Ovary (tissue), 9 donors: ENCODE measurements around the gene PRR19. TPM values are rescaled to one million over a fixed set of nuclear protein-coding genes. Genes with fewer than 3 reads are reported as not detected.

ENCODE experiments used
- DNase-seq, 5 donors: peaks; one replicate each; pipeline ENCODE4 v3.0.0-alpha.2; 2019 to 2020
- H3K27ac ChIP-seq, 2 donors: fragments of 200-600 bp; one replicate each; pipeline versions ENCODE4 v1.5.1 to v1.8.0; 2019 to 2022
- H3K27me3 ChIP-seq: fragments of 200-600 bp; one replicate; pipeline ENCODE4 v1.8.0; 2022
- H3K36me3 ChIP-seq: fragments of 200-600 bp; sonication (generic); one replicate; pipeline ENCODE4 v1.5.1; 2019
- H3K4me1 ChIP-seq: one replicate; pipeline ENCODE4 v1.8.1; 2013; ENCODE audit warnings: mild to moderate bottlenecking, moderate library complexity; ENCODE audit not compliant: insufficient read depth
- H3K4me3 ChIP-seq: fragments of 200-600 bp; sonication (generic); one replicate; pipeline ENCODE4 v1.5.1; 2017
- H3K9me3 ChIP-seq, 2 donors: fragments of 200-600 bp in 1 of 2; sonication (generic) in 1 of 2; one replicate each; pipeline versions ENCODE4 v1.5.1 to v1.8.1; 2013 to 2019; ENCODE audit warnings: mild to moderate bottlenecking in 1 of 2, moderate library complexity in 1 of 2
- EP300 ChIP-seq: sonication (generic); formaldehyde crosslinking; IDR thresholded peaks from one replicate; pipeline ENCODE4 v1.6.1; 2017; ENCODE audit warnings: antibody characterized with exemption
- POLR2A ChIP-seq: fragments of 450-650 bp; IDR thresholded peaks from one replicate; pipeline ENCODE4 v1.6.1; 2017; ENCODE audit warnings: antibody characterized with exemption, mild to moderate bottlenecking, moderate library complexity
- WGBS, 3 donors: extraction: QIAGEN DNeasy Blood & Tissue Kit in 1 of 3; methylation state at CpG; one replicate each; pipeline versions ENCODE4 v1.1.5 to v1.1.7; 2013 to 2017; 5-methylcytosine and 5-hydroxymethylcytosine counted together
- intact Hi-C, 4 donors: fragments of 100-400 bp; cut with DNase I; formaldehyde crosslinking; loops; one replicate each; pipeline versions ENCODE4 v1.11.0 to v1.15.1; 2022 to 2023
- polyA plus RNA-seq, 2 donors: library from polyadenylated mRNA; stranded (reverse); fragments of 200-250 nt in 1 of 2; fragments of 350-450 nt in 1 of 2; fragmentation: Illumina TruSeq in 1 of 2; extraction: RNeasy Lipid Tissue Mini Kit (QIAGEN cat#74804) in 1 of 2; gene quantifications; one replicate each; pipeline ENCODE4 v1.2.3, GENCODE V29; 2013 to 2014
- total RNA-seq, 7 donors: library from RNA; depleted of rRNA in 2 of 7; stranded (reverse); fragments of >200 nt in 2 of 7; fragmentation: NEBNext Ultra II Directional in 3 of 7; extraction: Animal tissue kit (Norgen Biotek cat#: 25700) in 3 of 7; gene quantifications; one replicate each; pipeline versions ENCODE4 v1.1.0 to v1.2.4, GENCODE V29; 2016 to 2023
- TF ChIP-seq, protein P1 (sequence below), 3 donors: fragments of 450-650 bp in 2 of 3; fragments of 200-600 bp in 1 of 3; IDR thresholded peaks; one replicate each; pipeline versions ENCODE4 v1.5.1 to v1.8.0; 2016 to 2022; ENCODE audit warnings: antibody characterized with exemption in 3 of 3, mild to moderate bottlenecking in 1 of 3
- donor health status: DM: no; HTN: no; CAD: no; lungs with moderate emphysema.
- donor health status: DM: no; HTN: no; CAD: no.
- donor health status: Bipolar disorder and iron deficiency.
- donor health status: DM: yes; HTN: yes; CAD: no.
- donor health status: DM: no; HTN: no; CAD: no.
- donor health status: DM: yes; HTN: yes; CAD: no.

The PRR19 gene
- total and polyA plus RNA-seq, 9 donors = 0.58 to 2.9 (median 0.77) TPM; not detected in 2

DNA sequence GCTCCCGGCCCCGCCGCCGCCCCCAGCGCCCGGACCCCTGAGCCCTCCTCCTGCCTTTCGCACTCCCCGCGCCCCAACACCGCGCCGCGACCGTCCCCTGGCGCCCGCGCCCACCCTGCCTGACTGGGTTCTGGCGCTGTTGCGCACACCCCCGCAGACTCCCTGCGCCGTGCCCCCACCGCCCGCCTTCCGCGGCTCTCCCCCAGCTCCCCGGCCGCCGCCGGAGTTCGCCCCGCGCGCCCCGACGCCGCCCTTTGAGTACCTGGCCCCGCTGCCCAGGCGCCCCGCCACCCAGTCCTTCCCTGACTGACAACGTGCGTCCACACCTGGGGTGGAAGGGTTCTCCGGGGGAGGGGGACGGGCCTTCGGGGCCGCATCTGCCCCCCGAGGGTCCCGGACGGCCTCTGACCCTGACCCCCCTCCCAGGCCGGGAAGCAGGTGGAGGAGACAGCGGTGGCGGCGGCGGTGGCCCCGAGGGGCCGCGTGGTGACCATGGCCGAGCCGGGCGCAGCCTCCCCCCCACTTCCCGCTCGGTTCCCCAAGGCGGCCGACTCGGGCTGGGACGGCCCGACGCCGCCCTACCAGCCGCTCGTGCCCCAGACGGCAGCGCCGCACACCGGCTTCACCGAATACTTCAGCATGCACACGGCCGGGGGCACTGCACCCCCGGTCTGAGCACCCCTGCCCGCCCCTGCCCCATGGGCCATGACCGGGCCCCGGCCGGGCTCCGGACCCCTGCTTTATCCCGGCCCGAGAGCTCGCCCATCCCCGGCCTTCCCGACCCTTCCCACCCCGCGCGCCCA lies 22.1 kb downstream of the PRR19 start:
- H3K27ac ChIP-seq = no peak overlapping the region
- 1 to 2% (median 1%) methylated on average over 29 to 92 of the region's 92 CpGs for WGBS, 3 donors
- TF ChIP-seq POLR2A (no peak), EP300 (no peak)
- TF ChIP-seq, protein P1, sequence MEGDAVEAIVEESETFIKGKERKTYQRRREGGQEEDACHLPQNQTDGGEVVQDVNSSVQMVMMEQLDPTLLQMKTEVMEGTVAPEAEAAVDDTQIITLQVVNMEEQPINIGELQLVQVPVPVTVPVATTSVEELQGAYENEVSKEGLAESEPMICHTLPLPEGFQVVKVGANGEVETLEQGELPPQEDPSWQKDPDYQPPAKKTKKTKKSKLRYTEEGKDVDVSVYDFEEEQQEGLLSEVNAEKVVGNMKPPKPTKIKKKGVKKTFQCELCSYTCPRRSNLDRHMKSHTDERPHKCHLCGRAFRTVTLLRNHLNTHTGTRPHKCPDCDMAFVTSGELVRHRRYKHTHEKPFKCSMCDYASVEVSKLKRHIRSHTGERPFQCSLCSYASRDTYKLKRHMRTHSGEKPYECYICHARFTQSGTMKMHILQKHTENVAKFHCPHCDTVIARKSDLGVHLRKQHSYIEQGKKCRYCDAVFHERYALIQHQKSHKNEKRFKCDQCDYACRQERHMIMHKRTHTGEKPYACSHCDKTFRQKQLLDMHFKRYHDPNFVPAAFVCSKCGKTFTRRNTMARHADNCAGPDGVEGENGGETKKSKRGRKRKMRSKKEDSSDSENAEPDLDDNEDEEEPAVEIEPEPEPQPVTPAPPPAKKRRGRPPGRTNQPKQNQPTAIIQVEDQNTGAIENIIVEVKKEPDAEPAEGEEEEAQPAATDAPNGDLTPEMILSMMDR (IDR thresholded peaks at IDR 0.05) = no peak
- H3K36me3 ChIP-seq = no peaks in the 10 kb centered on the region
- H3K27me3 ChIP-seq = no peaks in the 10 kb centered on the region
- peak overlapping the region; percentile 93 for H3K4me3 ChIP-seq
- no peaks in the 10 kb centered on the region for H3K9me3 ChIP-seq
- intact Hi-C loops = no loop called here
- peak in 2 of 5 donors; percentile 42 to 46 for DNase-seq
- peaks cover 8% of the 10 kb centered on the region for H3K4me1 ChIP-seq

DNA sequence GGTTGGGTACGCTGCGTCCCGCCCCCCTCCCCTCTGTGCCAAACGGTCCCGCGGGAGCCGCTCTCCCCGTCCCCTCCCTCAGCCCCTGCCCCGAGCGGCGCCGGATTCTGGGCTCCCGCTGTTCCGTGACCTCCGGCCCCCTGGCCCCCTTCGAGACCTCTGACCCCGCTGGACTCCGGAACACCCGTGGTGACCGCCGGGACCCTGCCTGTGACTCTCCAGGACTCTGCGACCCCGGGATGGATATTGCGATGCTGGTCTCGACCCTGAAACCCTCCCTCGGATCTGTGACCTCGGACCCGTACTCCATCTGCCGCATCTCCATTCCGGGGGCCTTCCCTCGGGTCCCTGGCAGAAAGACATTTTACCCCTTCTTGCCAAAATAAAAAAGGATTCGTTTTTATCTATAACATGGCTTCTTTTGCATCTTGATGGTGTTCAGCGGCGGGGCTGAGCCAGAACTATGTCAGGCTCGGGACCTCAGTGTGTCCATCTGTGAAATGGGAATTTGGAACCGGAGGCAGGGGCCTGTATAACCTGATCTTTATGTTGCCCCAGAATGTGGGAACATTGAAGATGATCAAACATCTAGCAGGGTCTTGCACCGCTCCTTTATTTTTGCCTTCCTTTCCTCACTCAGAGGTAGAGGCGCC lies 22.8 kb downstream of the PRR19 start:
- Histone ChIP-seq H3K36me3 (no peaks in the 10 kb centered on the region), H3K4me3 (peak overlapping the region; percentile 93), H3K27me3 (no peaks in the 10 kb centered on the region), H3K9me3 (no peaks in the 10 kb centered on the region), H3K27ac (no peak overlapping the region), H3K4me1 (peaks cover 8% of the 10 kb centered on the region)
- intact Hi-C loops = no loop called here
- TF ChIP-seq EP300 = no peak
- TF ChIP-seq, protein P1 (IDR thresholded peaks at IDR 0.05) = peak in 2 of 3 donors; percentile 67 to 82
- 1 to 3% (median 2%) methylated on average over 30 to 38 of the region's 38 CpGs for WGBS, 3 donors
- DNase-seq = peak in 4 of 5 donors; percentile 28 to 67 (median 64)

DNA sequence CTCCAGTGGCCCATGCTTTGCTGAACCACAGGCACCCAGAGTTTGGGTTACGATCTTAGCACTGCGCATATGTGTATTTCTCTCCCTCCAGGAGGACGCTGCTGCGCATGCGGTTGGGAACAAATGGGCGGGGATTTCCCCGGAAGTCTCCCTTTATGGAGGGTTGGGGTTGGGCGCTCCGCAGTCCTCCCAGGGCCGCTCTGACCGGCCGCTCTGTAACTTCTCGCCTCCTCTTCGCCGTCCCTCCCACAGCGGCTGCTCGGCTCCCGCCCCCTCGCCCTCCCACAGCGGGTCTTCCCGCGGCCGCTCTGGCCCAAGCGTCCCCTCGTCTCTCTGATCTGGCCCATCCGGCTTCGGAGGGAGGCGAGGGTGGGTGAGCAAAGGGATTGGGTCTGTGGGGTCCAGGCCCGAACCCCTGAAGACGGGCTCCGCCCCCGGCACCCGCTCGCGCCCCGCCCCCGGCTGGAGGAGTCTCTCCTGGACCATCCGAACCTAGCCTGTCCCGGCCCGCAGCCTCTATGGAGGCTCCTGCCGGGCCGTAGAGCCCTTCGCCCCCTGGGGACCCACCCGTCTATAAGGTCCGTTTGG lies 23.5 kb downstream of the PRR19 start, which contains the start of gene MEGF8:
TSS of gene MEGF8 (plus strand) at position 328 of the 588 bp plus-strand sequence. CDS start 609 bp downstream, outside the sequence.
- H3K27me3 ChIP-seq = no peaks in the 10 kb centered on the region
- intact Hi-C loops = no loop called here
- no peaks in the 10 kb centered on the region for H3K36me3 ChIP-seq
- no peak for TF ChIP-seq POLR2A
- TF ChIP-seq, protein P1 (IDR thresholded peaks at IDR 0.05) = peak in 1 of 3 donors; percentile 56
- DNase-seq = peak; percentile 97 to 98 (median 98)
- no peaks in the 10 kb centered on the region for H3K9me3 ChIP-seq
- no peak within 1 kb of the TSS for H3K27ac ChIP-seq
- peak within 1 kb of the TSS; percentile 93 for H3K4me3 ChIP-seq
- 1 to 2% (median 1%) methylated on average over 44 to 45 of the region's 45 CpGs for WGBS, 3 donors
- H3K4me1 ChIP-seq = peaks cover 8% of the 10 kb centered on the region

DNA sequence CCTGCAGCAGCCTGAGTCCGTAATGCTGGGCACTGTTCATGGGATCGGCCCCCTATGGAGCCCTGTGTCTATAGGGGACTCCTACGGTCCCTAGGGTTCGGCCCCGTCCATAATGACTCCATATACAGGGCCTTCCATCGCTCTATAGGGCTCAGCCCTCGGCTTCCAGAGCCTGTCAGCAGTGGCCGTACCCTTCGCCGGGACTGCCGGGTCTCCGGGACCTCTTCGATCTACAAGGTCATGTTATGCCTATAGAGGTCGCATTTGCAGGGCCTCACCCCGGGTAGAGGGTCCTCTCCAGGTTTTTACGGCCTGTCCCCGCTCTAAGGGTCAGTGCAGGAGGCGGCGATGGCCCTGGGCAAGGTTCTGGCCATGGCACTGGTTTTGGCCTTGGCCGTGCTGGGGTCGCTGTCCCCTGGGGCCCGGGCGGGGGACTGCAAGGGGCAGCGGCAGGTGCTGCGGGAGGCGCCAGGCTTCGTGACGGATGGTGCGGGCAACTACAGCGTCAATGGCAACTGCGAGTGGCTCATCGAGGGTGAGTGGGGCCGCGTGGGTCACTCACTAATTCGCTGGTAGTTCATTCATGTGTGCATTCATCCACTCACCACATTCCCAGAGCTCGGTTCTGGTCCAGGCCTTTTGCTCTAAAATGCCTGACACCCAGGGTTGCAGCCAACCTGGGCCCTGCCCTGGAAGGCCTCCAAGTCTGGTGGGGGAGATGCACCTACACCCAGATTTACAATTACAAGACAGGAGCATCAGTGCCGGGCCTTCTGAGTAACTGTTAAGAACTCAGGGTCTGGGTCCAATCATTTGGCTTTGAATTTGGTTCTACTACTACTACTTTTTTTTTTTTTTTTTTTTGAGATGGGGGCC lies 24.2 kb downstream of the PRR19 start:
- Histone ChIP-seq H3K27me3 (no peaks in the 10 kb centered on the region), H3K4me3 (peak overlapping the region; percentile 93), H3K9me3 (no peaks in the 10 kb centered on the region), H3K4me1 (peaks cover 8% of the 10 kb centered on the region), H3K36me3 (no peaks in the 10 kb centered on the region), H3K27ac (no peak overlapping the region)
- 3% methylated on average over 36 to 37 of the region's 37 CpGs for WGBS, 3 donors
- intact Hi-C loops = no loop called here
- no peak for TF ChIP-seq EP300
- TF ChIP-seq POLR2A = no peak
- peak in 3 of 5 donors; percentile 50 to 58 (median 56) for DNase-seq
